ENCODE data around the gene GPRC5B.

Gene GPRC5B

DNA sequence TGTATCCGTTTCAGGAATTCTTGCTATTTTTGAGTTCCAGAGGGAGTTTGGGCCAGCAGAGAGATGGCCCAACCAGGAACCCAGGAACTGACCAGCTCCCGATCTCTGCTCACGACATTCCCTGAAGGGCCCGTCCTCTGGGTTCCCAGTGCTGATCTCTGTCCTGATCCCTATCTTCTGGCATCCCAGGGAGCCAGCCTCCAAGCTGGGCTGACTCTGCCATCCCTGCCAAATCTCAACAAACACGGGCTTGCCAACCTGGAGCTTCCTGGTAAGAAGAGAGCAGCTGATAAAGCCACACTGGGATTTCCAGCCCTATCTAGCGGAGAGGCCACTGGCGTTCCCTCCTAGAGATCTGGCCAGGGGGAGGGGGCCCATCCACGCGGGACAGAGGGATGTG lies 16.2 kb downstream of the GPRC5B start:
- no peak for DNase-seq

- no peak for DNase-seq
These were observed 20.1 kb downstream of the GPRC5B start for GRCh38 chr16:19864566-19864965.

DNA sequence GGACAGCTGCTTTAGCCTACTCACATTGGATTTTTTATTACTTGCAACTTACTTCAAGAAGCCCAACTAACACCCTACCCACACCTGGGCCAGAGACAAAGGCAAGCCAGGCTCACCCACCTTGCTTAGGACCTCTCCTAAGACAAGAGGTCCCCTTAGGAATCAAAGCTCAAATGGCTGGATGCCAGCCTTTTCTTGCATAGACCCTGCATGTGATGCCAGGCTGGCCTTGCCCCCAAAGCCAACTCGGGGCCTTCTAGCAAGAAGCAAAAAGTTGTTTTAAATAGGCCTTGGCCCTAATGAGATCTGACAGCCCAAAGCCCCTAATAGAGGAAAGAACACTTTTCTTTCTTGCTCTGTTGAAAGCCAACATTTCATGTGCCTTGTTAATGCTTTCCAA lies 20.7 kb downstream of the GPRC5B start:
- no peak for DNase-seq

GRCh38 chr16:19861811-19862327 lies 22.8 kb downstream of the GPRC5B start:
- no peak for DNase-seq

DNA sequence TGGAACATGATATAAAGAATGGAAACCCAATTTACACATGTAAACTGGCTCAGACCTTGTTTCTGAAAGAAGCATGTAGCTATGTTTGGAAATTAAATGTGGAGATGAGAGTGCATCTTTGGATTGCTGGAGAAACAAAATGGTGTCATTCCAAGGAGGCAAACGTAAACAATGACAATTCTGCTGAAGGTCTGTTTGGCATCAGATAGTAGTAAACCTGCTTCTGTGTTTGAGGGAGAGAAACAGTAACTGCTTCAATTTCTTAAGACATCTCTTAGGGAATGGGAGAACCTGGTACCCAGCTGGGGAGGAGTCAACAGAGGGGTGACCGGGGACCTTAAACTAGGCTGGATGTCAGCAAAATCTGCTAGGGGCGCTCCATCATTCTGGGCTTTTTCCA lies 23.5 kb downstream of the GPRC5B start:
- no peak for DNase-seq

- no peak for DNase-seq
These were observed 24.2 kb downstream of the GPRC5B start for GRCh38 chr16:19860166-19861041.

DNA sequence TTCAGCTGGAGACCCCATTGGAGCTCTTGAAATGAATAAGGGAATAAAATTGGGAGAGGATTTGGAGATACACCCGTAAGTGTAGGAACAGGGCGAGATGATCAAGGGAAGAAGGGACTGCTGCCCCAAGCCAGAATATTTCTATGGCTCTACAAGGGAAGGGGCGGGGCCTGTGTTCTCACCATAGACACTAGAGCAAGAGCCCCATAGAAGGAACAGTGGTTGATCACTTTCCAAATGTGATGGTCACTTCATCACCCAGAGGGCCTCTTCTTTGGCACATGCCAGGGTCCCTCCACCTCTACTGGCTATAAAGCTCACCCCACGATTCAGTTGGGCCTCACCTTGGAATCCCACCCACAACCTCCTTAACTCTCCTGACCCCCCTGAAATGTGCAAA lies 25.0 kb downstream of the GPRC5B start:
- DNase-seq, result no peak

- DNase-seq, result no peak
These were observed 25.5 kb downstream of the GPRC5B start for GRCh38 chr16:19859166-19859565.

DNA sequence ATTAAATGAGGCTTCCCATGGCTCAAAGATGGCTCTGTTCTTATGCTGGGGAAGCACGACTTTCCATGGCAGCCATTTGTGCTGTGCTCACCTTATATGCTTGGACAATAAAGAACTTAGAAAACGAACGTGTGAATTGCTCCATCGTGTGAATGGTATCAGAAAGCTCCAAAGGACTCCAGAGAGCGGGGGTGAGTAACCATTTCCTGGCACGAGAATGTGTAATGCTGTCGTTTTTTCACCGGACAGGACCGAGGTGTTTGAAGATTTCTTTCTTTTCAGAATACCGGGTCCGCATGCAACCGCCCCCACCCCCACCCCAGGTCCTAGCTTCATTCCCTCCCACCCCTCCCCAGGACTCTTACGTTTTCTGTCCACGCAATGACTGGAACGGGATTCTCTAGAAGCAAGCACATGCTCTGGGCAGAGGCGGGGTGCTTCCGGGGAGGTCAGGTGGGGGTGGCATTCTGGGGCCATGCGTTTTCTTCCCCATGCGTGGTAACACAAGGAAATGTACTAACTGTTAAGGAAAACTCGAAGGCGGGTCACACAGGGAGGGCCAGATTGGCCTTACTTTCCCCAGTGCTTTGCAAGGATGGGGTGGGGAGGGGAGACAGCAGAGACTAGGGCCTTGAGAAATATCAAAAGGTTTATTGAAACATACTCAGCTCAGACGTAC lies 26.2 kb downstream of the GPRC5B start:
- no peak for DNase-seq

DNA sequence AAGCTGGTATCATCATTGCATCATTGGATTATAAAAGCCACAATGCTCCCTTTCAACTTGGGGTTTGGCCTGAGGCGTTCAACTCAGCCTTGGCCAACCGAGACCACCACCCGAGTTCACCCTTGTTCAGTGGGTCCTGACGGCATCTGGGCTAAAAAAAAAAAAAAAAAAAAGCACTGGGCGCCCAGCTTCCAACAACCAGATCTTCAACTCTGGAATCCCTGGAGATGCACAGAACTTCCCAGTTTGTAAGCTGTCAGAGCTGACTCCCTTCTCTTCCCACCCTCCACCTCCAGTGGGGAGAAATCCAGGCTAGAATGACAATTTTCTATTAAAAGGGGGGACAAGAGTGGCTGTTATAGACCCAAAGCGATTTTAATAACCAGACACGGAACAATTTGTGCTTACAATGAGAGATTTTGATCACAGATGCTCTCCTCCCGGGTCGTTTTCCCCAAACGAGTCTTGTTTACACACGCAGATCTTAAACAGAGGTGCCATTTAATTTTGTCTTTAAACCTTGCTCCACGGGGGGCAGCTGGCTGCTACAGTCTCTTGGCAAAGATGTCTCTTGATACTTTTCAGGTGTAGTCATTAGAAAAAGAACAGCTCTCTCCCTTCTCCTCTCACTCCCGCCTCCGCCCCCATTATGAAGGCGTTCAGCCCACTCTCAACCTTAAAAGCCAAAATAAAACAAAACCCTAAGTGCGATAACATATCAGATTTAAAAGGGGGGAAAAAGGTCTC lies 26.9 kb downstream of the GPRC5B start:
- no peak for DNase-seq

GRCh38 chr16:19856120-19856519 lies 28.5 kb downstream of the GPRC5B start:
- DNase-seq, result no peak

DNA sequence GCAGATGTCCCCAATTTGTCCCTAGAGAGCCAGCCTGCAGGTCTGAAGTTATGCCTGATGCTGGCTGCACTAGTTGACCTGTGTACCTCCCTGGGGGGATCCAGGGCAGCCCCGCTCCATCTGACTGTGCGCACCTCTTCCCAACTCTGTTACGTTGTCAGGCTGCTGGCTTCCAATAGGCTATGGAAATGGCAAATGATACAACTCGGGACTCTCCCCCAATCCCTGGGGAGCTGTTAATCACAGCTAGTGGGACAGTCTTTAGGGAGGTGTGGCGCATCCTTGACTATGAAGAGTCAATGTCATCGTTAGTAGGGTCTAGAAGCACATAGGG lies 30.1 kb downstream of the GPRC5B start:
- no peak for DNase-seq

DNA sequence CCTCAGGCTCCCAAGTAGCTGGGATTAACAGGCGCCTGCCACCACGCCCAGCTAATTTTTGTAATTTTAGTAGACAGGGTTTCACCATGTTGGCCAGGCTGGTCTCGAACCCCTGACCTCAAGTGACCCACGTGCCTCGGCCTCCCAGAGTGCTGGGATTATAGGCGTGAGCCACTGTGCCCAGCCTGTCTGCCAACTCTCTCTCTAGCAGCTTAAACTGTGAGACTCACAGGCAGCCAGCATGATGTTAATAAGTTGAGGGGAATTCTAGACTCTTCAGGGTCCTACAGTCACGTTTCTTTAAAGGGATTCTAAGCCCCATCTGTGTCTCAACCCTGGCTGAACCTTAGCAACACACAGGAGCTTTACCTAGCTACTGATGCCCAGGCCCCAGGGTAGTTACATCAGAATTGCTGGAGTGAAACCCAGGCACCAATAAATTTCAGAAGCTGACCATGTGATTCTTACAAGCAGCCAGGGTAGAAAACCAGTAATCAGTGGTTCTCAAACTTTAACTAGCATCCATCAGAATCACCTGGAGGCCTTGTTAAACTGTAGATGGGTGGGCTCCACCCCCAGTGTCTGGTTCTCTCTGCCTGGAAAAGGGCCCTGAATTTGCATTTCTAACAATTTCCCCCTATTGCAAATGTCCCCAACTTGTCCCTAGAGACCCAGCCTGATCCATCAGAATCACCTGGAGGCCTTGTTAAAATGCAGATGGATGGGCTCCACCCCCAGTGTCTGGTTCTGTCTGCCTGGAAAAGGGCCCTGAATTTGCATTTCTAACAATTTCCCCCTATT lies 30.7 kb downstream of the GPRC5B start:
- no peak for DNase-seq

GRCh38 chr16:19853132-19853741 lies 31.4 kb downstream of the GPRC5B start:
- DNase-seq, result no peak

DNA sequence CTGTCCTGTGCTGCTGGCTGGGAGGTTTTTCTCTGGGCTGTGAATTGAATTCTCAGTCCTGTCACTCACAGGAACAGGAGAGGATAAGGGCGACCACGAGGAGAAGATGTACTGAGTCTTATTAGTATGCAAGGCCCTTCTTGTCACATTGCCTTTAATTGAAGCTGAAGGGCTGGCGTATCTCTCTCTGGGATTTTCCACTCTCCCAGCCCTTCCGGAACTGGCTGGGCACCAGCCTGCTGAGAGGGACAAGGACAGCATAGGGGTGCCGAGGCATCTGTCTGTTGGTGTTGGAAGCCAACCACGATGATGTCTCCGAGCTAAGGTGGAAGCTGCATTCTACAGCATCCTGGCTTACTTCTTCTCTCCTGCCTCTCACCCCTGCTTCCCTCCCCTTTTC lies 33.2 kb downstream of the GPRC5B start:
- DNase-seq, result no peak

DNA sequence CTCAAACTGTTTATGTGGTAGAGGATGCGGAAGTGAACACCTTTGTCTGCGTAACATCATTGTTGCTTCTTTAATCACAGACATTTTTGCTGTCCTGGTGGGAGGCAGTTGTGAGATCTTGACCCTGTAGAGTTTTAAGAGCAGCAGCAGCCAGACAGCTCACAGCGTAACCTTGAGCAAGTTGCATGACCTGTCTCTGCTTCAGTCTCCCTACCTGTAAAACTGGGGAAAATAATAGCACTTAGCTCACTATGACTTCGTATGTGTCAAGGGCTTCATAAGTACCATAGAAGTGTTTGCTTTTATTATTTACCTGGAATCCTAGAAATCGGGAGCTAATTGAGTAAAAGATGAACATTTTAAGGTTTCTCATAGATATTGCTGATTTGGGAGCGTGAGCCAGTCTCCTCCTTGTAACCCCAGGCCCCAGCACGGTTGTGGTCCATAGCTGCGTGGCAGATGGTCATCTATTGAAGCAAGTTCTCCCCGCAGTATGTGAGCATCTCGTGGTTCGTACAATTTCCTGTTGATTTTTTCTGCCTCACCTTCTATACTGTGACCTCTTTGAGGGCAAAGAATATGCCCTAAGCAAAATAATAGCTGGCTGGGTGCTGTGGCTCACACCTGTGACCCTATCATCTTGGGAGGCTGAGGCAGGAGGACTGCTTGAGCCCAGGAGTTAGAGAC lies 34.4 kb downstream of the GPRC5B start:
- no peak for DNase-seq

DNA sequence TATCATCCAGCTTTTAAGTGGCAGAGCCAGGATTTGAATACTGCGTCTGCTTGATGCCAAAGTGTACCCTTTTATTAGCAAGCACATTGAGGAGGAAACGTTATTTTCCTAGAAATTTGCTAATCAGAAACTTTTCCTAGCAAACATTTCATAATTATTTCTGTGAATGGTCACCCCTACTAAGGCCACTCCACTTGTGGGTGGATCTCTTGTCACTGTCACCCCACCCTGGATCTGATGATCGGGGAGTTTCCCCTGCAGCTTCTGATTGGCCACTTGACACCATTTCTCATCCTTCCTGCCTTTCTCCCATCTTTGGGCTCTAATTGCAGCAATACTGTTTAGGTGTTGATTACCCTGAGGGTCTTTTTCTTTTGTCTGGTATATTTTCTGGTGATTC lies 35.9 kb downstream of the GPRC5B start:
- DNase-seq, result no peak

DNA sequence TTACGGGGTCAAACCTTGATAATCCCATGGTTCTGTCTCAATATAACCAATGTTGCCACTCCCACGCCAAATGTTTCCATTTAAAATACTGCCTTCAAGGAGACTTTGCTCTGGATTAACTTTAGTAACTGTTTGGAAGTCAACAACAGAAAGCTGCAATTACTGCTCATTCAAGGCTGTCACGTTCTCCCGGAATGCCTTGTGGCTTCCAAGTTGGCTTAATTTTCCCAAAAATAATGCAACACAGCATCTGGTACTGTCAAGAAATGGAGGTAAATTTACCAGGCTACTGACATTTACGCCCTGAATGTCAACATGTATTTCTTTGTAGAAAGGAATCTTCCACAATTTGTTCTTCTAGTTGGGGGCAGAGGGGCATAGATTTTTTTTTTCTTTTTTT lies 38.2 kb downstream of the GPRC5B start:
- DNase-seq, result no peak

DNA sequence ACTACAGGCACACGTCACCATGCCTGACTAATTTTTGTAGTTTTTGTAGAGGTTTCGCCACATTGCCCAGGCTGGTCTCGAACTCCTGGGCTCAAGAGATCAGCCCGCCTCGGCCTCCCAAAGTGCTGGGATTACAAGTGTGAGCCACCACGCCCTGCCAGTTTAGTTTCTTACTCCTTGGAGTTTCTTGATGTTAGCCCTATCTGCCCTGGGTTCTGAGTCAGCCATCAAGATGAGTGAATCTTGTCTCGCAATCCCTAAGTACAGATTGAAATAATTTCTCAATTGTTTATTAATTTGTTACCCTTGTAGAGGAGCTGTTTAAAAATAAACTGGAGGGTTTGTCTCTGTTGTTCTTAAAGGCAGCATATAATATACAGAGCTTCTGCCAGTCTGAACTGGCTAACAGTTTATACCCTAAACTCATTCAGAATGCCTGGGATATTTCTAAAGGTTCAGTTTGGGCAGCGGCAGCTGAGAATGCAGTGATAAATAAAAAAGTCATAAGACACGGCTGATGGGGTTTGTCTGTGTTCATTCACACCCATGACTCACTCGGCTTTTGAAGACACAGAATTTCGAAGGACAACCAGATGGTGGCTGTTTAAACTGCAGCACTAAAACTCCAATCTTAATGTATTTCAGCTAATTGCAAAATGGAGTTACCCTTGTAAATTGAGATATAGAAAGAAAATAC lies 39.6 kb downstream of the GPRC5B start:
- no peak for DNase-seq

DNA sequence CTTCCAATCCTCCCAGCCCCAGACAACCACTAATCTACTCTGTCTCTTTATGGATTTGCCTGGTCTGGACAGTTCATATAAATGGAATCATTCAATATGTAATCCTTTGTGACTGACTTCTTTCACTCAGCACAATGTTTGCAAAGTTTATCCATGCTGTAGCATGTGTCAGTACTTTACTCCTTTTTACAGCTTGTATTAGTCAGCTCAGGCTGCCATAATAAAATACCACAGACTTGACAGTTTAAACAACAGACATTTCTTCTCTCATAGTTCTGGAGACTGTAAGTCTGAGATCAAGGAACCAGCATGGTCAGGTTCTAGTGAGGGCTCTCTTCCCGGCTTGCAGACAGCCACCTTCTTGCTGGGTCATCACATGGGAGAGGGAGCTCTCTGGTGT lies 41.3 kb downstream of the GPRC5B start:
- DNase-seq, result no peak

All from central memory CD4-positive, alpha-beta T cell (primary cell).